ENCODE results near the gene G6PC2.
"Not testable (repeated sequence)": the region's sequence is repeated elsewhere in the genome, so short reads cannot be mapped to it uniquely, and the experiment has no call there.

G6PC2 gene, protein sequence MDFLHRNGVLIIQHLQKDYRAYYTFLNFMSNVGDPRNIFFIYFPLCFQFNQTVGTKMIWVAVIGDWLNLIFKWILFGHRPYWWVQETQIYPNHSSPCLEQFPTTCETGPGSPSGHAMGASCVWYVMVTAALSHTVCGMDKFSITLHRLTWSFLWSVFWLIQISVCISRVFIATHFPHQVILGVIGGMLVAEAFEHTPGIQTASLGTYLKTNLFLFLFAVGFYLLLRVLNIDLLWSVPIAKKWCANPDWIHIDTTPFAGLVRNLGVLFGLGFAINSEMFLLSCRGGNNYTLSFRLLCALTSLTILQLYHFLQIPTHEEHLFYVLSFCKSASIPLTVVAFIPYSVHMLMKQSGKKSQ

GRCh38 chr2:168901003-168901402 lies at the start of gene G6PC2:
Gene G6PC2, plus strand, starts transcription at chr2:168901291. Its CDS starts 41 bp downstream, at chr2:168901332.
- DNase-seq (ENCODE audit: low read depth), result no peak

DNA sequence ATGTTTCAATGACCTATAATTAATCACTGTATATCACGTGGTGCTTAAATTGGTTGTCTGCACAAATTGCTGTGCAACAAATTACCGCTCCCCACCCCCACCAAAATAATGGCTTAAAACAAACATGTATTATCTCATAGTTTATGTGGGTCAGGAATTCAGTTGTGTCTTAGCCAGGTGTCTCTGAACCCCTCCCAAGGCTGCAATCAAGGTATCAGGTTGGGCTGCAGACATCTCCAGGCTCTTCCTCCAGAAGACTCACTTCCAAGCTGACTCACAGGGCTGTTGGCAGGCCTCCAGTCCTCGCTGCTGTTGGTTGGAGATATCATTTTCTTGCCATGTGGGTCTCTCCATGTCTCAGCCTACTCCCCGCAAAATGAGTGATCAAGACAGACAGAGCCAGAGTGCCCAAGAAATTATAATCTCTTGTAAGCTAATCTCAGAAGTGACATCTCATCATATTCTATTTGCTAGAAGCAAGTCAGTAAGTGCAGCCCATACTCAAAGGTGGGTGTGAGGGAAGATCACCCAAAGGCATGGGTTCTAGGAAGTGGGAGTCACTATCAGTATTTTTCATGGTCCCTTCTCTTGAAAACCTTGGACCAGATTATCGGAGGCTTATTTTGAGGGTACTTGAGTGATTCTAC lies 49.3 kb upstream of the G6PC2 start:
- no peak for DNase-seq (ENCODE audit: low read depth)

DNA sequence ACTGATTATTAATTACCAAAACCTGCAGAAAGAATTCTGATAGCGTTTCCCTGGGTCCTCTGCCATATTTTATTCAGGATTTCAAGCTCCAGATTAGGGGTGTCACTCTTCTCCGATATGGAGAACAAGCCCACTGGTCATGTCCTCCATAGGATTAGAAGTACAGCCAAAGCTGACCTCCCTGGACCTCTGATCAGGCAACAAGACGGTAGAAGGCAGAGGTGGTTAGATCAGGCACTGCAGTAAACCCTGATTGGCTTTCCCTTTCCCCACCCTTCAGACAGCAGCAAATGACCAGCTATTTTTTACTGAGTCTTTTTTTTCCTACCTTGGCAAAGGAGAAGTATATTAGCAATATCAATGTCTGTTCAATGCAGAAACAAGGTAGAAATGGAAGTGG lies 48.6 kb upstream of the G6PC2 start:
- DNase-seq (ENCODE audit: low read depth), result no peak

- no peak for DNase-seq (ENCODE audit: low read depth)
Measured at GRCh38 chr2:168853471-168853870, 47.6 kb upstream of the G6PC2 start.

GRCh38 chr2:168854651-168855050 lies 46.4 kb upstream of the G6PC2 start:
- DNase-seq (ENCODE audit: low read depth), result no peak

DNA sequence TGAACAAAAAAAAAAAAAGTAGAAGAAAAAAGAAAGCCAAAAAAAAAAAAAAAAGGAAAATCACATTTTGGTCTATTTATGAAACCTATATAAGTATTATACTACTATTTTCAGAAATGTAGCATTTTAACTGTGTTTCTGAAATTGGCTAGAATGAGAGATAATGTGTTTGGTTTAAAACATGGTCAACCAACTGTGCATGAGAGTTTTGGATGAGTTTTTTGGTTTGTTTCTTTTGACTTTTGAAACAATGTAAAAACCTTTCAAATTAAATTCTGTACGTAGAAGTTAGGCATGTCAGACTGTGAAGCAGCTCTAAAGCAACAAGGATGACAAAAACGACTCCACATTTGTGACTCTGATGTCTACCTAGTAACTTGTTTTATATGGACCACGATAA lies 45.5 kb upstream of the G6PC2 start:
- no peak for DNase-seq (ENCODE audit: low read depth)

- no peak for DNase-seq (ENCODE audit: low read depth)
Measured at GRCh38 chr2:168858146-168858545, 42.9 kb upstream of the G6PC2 start.

GRCh38 chr2:168867164-168867563 lies 33.9 kb upstream of the G6PC2 start:
- not testable (repeated sequence) for DNase-seq (ENCODE audit: low read depth)

- not testable (repeated sequence) for DNase-seq (ENCODE audit: low read depth)
Measured at GRCh38 chr2:168870369-168870768, 30.7 kb upstream of the G6PC2 start.

GRCh38 chr2:168870824-168871223 lies 30.3 kb upstream of the G6PC2 start:
- DNase-seq (ENCODE audit: low read depth), result not testable (repeated sequence)

DNA sequence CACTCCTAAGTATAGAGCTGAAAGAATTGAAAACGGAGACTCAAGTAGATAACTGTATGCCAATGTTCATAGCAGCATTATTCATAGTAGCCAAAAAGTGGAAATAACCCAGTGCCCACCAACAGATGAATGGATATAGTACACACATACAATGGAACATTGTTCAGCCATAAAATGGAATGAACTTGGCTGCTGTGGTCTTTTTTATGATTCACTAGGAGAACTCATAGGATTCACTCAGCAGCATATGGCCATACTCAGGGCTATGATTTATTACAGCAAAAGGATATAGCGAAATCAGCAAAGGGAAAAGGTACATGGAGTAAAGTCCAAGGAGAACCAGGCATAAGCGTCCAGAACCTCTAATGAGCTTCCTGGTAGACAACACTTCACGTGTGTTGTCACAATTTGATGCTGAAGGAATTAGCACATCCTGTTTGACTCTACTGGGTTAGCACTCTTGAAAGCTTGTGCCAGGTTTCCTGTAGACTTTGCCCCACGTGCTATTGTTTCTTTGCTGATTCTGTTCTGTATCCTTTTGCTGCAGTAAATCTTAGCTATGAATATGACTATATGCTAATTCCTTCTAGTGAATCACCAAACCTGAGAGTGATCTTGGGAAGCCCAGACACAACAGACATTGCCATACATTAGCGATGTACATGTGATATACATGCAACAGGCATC lies 26.6 kb upstream of the G6PC2 start:
- no peak for DNase-seq (ENCODE audit: low read depth)

GRCh38 chr2:168882163-168882562 lies 18.9 kb upstream of the G6PC2 start:
- DNase-seq (ENCODE audit: low read depth), result not testable (repeated sequence)

GRCh38 chr2:168884975-168885374 lies 16.1 kb upstream of the G6PC2 start:
- no peak for DNase-seq (ENCODE audit: low read depth)

- no peak for DNase-seq (ENCODE audit: low read depth)
Measured at GRCh38 chr2:168889635-168890005, 11.5 kb upstream of the G6PC2 start.

DNA sequence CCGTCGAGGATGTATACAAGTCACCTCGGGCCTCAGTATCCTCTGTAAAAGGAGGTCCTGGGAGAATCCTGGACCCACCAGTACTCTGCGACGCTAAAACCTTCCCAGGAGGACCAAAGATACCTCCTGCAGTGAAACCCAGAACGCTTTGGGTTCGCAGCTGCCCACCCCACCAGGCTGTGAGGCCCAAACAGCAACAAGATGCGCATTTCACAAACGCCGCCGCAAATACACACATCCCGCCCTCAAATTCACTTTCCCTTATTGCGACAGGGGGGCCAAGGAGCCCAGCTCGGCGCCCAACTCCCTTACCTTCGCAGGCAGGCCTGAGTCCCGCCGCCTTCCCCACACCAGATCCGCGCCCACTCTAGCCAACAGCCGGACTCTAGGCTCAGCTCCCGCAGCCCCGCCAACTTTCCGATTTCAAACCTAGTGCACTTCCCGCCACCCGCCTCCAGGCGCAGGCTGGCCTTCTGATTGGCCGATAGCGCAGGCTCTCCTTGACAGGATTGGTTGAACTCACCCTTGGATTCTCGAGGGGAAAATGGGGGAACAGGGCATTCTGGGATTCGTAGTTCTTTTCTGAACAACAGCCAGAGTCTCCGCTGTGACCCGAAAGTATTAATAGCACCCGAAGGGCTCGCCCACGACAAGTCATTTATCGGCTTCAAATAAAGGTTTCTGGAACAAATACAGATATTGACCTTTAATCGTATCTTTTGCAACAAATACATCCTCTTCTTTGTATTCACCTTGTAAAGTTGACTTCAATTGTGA lies 10.9 kb upstream of the G6PC2 start, which contains the start of gene SPC25:
TSS of gene SPC25 (minus strand) at position 425 of the 777 bp plus-strand sequence. CDS start 911 bp downstream, outside the sequence.
- DNase-seq (ENCODE audit: low read depth), result peak; percentile 73

DNA sequence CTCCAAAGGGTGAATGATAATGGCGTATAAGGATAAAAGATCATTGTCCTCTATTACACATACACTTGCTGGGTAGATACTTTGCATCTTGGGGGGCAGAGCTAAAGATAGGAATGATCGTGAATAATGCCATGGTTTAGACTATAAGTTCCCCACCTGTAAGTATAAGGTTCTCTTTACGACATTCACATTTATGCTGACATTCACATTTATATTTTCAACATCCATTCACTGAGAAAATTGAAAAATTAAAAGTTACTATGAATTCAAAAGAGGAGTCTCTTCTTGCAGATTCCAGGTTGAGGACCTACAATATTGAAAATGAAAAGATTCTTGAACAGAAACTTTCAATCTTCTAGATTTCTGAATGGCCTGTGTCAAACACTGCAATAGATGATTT lies 8.8 kb upstream of the G6PC2 start:
- no peak for DNase-seq (ENCODE audit: low read depth)

DNA sequence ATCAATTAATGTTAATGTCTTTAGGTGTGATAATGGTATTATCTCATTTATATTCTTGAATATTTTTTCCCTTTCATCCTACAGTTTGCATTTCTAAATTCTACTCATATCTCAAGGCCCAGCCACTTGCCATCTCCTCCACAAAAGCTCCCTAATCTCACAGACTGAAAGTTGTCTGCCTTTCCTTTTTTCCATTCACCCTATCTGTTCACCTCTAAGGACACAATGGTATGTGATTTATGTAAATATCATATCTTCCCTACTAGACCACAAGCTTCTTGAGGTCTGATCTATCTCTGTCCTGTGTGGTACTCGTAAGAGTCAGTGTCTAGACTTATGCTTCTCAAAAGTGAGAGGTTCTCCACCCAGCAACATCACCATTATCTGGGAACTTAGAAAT lies 7.0 kb upstream of the G6PC2 start:
- no peak for DNase-seq (ENCODE audit: low read depth)

DNA sequence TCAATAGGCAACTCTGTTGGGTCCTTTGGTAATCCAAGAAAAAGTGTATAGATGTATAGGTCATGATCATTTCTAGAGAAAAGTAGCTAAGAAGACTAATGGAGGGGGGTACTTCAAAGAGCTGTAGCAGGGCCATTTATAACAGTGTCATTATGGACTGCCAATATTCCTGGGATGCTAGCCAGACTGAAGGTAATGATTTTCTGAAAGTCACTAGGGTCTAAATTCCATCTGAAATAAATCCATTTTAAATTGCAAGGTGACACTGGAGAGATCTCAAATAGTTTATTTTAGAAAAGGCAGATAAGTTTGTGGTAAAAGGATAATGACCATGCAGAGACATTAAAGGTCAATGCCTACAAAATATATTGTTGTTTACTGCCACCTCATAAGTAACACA lies 6.4 kb upstream of the G6PC2 start:
- DNase-seq (ENCODE audit: low read depth), result no peak

GRCh38 chr2:168895771-168896170 lies 5.3 kb upstream of the G6PC2 start:
- DNase-seq (ENCODE audit: low read depth), result no peak

DNA sequence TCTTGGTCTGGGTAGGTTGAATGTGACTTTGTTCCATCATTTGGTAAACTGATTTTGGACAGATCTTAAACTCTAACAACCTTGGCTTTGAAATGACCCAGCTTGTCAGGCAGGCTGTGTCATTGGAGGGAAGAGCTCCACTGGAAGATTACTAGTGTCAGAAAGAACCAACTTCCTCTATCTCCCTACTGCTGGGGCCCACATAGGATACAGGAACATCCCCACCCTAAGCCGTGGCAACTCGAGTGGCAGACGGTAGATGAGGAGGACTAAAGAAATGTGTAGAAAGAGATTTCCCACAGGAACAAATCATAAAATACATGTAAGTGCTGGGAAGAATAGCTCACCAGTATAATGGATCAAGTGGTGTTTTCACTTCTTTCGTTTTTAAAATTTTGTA lies 4.3 kb upstream of the G6PC2 start:
- no peak for DNase-seq (ENCODE audit: low read depth)

GRCh38 chr2:168897449-168897848 lies 3.6 kb upstream of the G6PC2 start:
- no peak for DNase-seq (ENCODE audit: low read depth)

DNA sequence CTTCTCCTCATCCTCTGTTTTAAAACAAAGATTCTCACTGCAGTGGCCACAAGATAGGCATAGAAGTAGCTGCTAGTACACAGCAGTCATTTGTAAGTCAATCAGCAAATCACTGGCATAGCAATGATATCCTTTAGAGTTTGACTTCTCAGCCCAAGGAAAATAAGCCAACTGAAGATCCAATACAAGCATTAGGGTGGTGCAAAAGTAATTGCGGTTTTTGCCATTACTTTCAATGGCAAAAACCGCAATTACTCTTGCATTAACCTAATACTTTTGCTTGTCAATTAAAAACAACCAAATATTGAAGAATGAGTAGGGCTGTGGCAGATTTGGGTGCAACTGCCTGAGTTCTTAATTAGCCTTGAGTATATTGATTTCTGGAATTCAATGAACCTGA lies 2.8 kb downstream of the G6PC2 start:
- DNase-seq (ENCODE audit: low read depth), result no peak

Measured in stimulated activated CD8-positive, alpha-beta memory T cell treated with anti-CD3 and anti-CD28 coated beads, Interleukin-12 subunit alpha, Interleukin-12 subunit beta, amount 100 ng/mL, for 1 hour (primary cell).